ENCODE results near the gene KDM1B.

The KDM1B gene

DNA sequence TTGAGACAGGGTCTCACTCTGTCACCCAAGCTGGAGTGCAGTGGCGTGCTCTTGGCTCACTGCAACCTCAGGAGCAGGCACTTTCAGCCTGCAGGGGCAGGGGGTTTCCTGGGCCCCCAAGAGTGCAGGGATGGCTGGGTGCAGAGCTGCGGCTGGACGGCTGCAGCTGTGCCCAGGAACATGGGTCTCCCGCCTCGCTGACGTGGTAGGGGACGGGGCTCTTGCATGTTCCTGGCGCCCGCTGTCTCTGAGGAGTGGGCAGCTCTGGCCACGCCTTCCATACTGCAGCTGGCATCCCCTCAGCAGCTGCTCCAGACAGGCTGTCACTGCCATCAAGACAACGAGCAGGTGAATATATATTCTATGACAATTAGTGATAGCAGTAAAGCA is 111.3 kb downstream of the KDM1B start:
- H3K4me1 ChIP-seq (ENCODE audit: insufficient read depth, low read length): peaks cover 20% of the 10 kb centered on the region
- no peaks in the 10 kb centered on the region for H3K27me3 ChIP-seq (ENCODE audit: insufficient read depth, low read length)
- H3K9me3 ChIP-seq (ENCODE audit: low read length): no peaks in the 10 kb centered on the region
- peaks cover 7% of the 10 kb centered on the region for H3K36me3 ChIP-seq (ENCODE audit: insufficient read depth, low read length)
- H3K4me3 ChIP-seq (ENCODE audit: low read length): no peak overlapping the region
- H2AFZ ChIP-seq (ENCODE audit: low read depth, low read length): no peak overlapping the region

DNA sequence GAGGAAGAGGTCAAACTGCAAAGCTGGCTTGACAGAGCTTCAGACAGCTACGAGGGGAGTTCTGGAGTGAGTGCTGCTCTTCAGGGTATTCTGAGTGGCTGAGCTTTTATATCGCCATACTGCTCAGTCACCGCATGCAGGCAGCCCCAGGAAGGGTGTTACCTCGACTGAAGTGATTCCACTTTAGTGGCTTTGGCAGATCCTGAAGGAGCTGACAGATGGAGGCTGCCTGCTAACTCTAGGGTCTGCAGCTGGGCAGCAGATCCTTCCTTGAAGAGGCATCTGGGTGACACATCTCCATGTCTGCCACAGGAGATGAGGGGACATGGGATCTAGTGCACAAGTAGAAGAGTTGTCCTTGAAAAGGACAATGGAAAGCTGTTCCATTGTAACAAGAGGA is 112.8 kb downstream of the KDM1B start:
- H3K36me3 ChIP-seq (ENCODE audit: insufficient read depth, low read length): no peaks in the 10 kb centered on the region
- H3K4me1 ChIP-seq (ENCODE audit: insufficient read depth, low read length): peaks cover 6% of the 10 kb centered on the region
- no peaks in the 10 kb centered on the region for H3K27me3 ChIP-seq (ENCODE audit: insufficient read depth, low read length)
- H3K4me3 ChIP-seq (ENCODE audit: low read length): no peak overlapping the region
- no peak overlapping the region for H2AFZ ChIP-seq (ENCODE audit: low read depth, low read length)
- no peaks in the 10 kb centered on the region for H3K9me3 ChIP-seq (ENCODE audit: low read length)

DNA sequence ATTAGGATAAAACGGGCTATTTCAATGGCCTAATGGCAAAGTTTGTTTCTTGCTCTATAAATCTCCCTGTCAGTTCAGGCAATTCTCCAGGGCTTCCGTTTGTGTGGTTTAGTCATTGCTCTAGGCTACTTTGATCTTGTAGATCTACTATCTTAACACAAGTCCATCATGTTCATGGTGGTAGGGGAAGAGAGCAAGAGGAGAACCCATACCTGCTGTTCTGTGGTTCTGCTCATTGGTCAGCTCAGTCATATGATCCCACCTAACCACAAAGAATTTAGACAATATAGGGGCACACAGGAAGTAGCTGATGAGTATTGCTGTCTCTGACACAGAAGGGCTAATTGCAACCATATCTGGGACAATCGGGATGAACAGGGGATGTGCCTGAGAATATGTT is 114.0 kb downstream of the KDM1B start:
- Histone ChIP-seq H3K36me3 (ENCODE audit: insufficient read depth, low read length) (no peaks in the 10 kb centered on the region), H3K9me3 (ENCODE audit: low read length) (no peaks in the 10 kb centered on the region), H3K4me3 (ENCODE audit: low read length) (no peak overlapping the region), H2AFZ (ENCODE audit: low read depth, low read length) (no peak overlapping the region), H3K4me1 (ENCODE audit: insufficient read depth, low read length) (peaks cover 6% of the 10 kb centered on the region), H3K27me3 (ENCODE audit: insufficient read depth, low read length) (no peaks in the 10 kb centered on the region)

DNA sequence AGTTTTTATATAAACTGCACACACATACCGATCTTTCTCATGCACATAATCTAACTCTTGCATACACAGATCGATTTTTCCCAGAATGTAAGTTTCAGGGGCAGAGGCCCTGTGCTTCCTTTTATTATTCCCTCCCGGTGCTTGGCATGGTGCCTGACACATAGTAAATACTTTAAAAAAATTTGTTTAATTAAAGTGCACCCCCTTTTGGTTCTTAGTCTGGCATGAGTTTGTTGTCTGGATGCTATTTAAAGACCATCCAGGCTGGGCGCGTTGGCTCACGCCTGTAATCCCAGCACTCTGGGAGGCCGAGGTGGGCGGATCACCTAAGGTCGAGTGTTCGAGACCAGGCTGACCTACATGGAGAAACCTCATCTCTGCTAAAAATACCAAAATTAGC is 114.5 kb downstream of the KDM1B start:
- H3K9me3 ChIP-seq (ENCODE audit: low read length): no peaks in the 10 kb centered on the region
- peaks cover 6% of the 10 kb centered on the region for H3K4me1 ChIP-seq (ENCODE audit: insufficient read depth, low read length)
- H3K36me3 ChIP-seq (ENCODE audit: insufficient read depth, low read length): no peaks in the 10 kb centered on the region
- H3K27me3 ChIP-seq (ENCODE audit: insufficient read depth, low read length): no peaks in the 10 kb centered on the region
- H3K4me3 ChIP-seq (ENCODE audit: low read length): no peak overlapping the region
- H2AFZ ChIP-seq (ENCODE audit: low read depth, low read length): no peak overlapping the region

DNA sequence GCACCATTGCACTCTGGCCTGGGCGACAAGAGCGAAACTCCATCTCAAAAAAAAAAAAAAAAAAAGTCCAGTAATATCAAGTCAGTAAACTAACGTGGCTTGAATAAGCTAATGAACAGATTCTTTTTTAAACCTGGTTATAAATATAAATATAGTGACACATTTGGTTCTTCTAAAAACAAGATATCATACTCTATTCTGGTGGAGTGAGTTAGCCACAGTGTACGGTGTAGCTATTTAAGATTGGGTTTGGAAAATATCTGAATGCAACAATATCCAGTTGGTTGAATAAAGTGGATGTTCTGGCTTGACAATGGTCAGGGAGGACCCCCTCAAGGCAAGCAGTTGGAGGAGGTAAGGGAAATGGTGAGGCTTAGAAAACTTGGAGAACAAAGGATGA is 115.0 kb downstream of the KDM1B start:
- no peak overlapping the region for H2AFZ ChIP-seq (ENCODE audit: low read depth, low read length)

More for the DNA sequence above, 115.0 kb downstream of the KDM1B start:
- H3K4me1 ChIP-seq (ENCODE audit: insufficient read depth, low read length): peaks cover 3% of the 10 kb centered on the region
- no peaks in the 10 kb centered on the region for H3K9me3 ChIP-seq (ENCODE audit: low read length)
- no peak overlapping the region for H3K4me3 ChIP-seq (ENCODE audit: low read length)
- H3K36me3 ChIP-seq (ENCODE audit: insufficient read depth, low read length): no peaks in the 10 kb centered on the region
- H3K27me3 ChIP-seq (ENCODE audit: insufficient read depth, low read length): no peaks in the 10 kb centered on the region

Measured in neuron (in vitro differentiated cells).